NCI-H82 treated with DMSO at 0.1 percent for 48 hours (cell line): ENCODE measurements around the gene MRPS34.

ENCODE experiments used
- DNase-seq: peaks from one replicate; lab custom pipeline; 2025; ENCODE audit not compliant: unreplicated experiment; lab: John Stamatoyannopoulos, UW

Gene MRPS34

DNA sequence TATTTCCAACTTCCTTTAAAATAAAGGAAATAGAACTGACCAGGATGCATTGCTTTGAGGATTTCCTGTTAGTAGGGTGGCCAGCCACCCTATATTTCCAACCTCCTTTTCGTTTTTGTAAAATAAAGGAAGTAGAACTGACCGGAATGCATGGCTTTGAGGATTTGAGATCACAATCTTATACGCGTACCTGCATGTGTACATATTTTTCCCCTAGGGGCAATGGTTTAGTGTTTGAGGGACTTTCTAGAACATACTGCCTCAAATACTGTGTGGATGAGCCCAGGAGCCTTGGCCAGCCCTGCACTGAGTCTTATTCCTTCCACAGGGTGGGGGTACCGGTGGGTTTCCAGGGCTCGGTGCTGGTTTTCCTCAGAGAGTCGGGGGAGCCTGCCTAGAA is 41.3 kb downstream of the MRPS34 start:
- DNase-seq = no peak

DNA sequence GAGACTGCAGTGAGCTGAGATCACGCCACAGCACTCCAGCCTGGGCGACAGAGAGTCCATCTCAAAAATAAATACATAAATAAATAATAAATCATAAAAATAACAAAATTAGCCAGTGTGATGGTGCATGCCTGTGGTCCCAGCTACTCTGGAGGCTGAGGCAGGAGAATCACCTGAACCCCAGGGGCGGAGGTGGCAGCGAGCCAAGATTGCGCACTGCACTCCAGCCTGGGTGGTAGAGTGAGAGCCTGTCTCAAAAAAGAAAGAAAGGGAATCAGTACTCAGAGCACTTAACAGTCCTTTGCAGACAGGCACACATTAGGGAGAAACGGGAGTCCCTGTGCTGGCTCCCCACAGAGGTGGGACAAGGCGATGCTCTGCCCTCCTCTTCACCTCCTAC is 41.9 kb downstream of the MRPS34 start:
- no peak for DNase-seq

DNA sequence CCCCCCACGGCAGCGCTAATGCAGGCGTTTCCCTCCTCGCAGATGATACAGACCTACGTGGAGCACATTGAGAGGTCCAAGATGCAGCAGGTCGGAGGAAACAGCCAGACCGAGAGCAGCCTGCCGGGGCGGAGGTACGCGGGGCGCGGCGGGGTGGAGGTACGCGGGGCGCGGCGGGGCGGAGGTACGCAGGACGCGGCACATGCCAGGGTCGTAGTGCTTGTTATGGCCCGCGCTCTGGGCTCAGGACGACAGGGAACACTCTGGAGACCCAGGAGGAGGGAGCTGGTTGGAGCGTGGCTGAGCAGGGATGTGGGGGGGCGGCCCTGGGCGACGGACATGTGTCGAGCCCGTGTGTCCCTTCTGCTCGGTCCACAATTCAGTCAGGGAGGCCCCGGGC is 43.5 kb downstream of the MRPS34 start:
- DNase-seq = no peak

DNA sequence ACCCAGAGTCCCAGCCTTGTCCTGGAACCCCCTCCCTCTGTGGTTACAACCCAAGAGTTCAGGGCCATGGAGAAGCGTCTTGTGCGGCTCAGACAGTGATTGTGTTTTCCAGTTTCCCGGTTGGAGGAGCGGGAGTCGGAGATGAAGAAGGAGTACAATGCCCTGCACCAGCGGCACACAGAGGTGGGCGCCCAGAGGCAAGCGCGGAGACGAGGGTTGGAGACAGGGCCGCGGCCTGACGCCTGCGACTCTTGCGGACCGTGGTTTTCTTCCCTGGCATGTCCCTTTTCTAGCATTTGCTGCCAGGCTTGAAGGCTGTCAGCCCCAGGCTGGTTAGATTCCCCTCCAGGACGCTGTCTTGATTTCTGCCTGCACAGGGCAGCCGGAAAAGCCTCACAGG is 43.9 kb downstream of the MRPS34 start:
- DNase-seq = no peak

DNA sequence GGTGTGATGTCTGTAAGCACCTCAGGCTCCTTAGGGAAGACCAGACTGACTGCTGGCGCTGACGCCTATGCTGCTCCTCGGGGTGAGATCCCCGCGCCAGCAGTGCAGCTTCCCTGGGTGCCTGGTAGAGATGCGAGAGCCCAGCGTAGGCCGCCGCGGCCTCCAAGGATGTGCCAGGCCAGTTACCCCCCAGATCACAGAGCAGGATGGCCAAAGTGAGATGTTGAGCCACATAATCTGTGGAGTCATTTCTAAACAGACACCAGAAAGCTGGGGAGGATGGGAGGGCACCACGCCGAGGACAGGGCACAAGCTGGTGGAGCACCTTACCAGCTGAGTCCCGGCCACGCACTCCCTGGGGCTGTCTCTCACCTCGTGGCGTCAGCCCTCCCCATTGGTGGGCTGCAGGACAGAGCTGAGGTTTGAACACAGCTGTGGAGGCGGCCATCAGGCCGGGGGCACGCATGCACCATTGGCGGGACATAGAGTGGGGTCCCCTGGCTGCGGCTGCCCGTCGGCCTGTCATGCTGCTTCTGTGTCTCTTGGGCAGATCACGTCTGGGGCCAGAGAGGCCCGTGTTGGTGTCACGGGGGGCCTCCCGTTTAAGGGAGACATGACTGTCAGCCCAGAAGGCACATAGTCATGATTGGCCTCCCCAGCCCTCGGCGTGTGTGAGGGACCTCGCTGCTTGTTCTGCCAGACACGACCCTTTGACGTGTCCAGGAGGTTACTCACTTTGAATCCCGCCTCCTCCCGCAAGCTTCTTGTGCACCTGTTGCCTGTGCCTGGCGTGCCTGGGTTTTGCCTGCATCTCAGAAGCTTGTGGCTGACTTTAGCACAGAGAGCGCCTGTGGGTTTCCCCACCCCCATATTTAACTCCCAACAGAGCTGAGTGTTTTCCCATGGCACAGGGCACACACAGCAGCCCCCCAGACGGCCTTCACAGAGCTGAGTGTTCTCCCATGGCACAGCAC is 45.0 kb downstream of the MRPS34 start:
- no peak for DNase-seq

DNA sequence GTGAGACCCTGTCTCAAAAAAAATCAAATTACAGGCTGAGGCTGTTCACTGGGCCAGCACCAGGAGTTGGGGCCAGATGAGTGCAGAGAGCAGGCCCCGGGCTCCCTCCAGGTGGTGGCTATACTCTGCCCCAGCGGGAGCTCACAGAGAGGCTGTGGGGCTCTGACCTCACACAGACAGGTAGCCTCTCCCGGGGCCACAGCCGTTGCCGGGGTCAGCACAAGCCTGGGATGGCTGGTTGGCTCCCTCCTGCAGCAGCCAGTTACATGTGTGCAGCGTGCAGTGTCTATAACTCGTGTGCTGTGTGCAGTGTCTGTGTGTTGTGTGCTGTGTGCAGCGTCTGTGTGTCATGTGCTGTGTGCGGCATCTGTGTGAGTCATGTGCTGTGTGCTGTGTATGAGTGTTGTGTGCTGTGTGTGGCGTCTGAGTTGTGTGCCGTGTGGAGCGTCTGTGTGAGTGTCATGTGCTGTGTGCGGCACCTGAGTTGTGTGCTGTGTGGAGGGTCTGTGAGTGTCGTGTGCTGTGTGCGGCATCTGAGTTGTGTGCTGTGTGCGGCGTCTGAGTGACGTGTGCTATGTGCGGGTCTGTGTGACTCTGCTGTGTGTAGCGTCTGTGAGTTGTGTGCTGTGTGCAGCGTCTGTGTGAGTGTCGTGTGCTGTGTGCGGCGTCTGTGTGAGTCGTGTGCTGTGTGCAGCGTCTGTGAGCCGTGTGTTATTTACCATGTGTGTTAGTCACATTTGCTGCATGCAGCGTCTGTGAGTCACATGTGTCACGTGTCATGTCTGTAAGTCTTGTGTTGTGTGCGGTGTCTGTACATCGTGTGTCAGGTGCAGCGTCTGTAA is 46.1 kb downstream of the MRPS34 start:
- no peak for DNase-seq

DNA sequence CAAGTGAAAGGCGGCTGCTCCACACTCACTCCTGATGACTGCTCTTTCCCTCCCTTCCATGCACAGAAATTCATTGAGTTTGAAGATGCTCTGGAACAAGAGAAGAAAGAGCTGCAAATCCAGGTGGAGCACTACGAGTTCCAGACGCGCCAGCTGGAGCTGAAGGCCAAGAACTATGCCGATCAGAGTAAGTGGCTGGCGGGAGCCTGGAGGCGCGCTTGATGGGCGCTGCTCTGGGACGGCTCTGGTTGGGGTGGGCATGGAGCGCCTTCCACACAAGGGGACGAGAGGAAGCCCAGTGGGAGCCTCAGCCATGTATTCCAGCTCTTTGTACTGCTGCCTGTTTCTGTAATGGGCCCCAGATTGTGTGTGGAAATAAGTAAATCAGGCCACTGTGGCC is 48.4 kb downstream of the MRPS34 start:
- no peak for DNase-seq

DNA sequence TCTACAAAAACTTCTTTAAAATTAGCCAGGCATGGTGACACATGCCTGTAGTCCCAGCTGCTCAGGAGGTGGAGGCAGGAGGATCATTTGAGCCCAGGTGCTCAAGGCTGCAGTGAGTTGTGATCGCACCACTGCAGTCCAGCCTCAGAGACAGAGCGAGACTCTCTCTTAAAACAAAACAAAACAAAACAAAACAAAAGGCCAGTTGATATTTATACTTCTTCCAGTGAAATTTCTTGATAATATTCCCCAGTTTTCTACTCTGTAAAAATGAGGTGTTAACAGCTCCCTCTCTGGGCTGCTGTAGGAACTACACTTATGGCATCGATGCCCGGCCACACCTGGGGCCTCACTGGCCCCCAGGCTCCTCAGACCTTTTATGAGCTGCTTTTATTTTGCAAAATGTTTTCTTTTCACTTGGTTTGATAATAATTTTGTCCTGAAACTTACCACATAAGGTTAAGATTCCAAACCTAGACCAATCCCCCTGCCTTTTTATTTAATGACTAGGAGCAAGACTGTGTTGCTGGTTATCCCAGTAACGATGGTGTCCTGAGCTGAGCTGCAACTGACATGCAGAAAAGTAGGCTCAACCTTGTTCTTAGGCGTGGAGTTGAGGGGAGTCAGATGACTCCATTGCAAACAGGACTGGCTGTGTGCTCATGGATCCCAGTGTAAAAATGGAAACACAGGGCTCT is 49.3 kb downstream of the MRPS34 start:
- DNase-seq = no peak
